HG03103 (cell line): ENCODE results near the gene COL28A1.
"Not testable (repeated sequence)": the region's sequence is repeated elsewhere in the genome, so short reads cannot be mapped to it uniquely, and the experiment has no call there.

Source experiments
- ATAC-seq: cut with Tn5 transposase; IDR thresholded peaks from one replicate; pipeline ENCODE4 v1.9.1; 2021; ENCODE audit warnings: low read depth; ENCODE audit not compliant: unreplicated experiment

COL28A1 gene

GRCh38 chr7:7424151-7424873 is 111.4 kb downstream of the COL28A1 start:
- peak; percentile 93 for ATAC-seq

DNA sequence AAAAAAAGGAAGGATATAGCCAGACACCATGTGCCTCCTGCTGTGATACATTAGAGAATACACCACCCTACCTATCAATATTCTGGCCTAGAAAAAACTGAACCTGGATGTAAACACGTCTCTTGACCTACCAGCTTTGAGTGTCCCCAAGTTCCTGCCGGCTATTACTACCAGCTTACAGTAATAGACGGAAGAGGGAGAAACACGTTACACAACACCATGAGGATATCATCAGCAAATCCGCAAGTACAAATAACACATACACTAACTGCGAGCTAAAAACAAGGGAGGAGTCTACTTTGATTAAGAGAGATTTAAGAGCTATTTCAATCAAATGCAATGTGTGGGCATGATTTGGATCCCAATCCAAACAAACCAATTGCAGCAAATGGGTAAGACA is 113.0 kb downstream of the COL28A1 start:
- no peak for ATAC-seq

- no peak for ATAC-seq
Measured at GRCh38 chr7:7421826-7422225, 113.8 kb downstream of the COL28A1 start.

GRCh38 chr7:7418997-7419396 is 116.7 kb downstream of the COL28A1 start:
- ATAC-seq, result no peak

DNA sequence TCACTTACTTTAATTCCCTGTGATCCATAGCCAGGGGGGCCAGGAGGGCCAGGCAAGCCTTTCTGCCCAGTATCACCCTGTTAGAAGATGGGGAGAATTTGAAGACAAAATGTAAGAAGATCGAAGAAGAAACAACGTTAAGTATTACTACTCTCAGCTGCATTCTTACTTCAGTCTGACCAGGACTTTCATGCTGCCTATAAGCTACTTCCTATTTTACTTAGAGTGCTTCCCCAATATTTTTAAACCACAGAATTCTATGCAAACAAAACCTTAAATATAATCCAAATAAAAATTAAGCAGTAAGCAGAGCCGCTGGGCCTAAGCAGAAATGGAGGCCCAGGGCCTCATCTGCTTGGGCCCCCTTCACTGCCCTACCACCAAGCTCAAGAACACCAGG is 117.8 kb downstream of the COL28A1 start:
- ATAC-seq, result no peak

DNA sequence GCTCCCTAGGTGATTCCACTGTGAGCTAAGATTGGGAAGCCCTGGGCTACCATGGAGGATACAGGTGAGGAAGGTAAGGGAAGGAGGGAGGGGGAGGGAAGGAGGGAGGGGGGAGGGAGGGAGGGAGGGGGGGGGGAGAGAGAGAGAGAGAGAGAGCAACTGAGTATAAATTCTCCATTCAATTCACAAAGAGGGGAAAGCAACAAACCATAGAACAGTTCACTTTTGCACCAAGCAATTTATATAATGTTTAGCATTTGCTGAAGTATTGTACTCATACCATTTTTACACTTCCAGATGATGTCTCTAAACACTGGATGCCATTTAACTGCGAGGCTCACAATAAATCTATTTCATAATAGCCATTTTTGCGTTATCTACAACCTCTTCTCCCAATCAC is 118.3 kb downstream of the COL28A1 start:
- ATAC-seq, result no peak

GRCh38 chr7:7416031-7416858 is 119.4 kb downstream of the COL28A1 start:
- ATAC-seq, result no peak

GRCh38 chr7:7414791-7415603 is 120.7 kb downstream of the COL28A1 start:
- ATAC-seq, result no peak

DNA sequence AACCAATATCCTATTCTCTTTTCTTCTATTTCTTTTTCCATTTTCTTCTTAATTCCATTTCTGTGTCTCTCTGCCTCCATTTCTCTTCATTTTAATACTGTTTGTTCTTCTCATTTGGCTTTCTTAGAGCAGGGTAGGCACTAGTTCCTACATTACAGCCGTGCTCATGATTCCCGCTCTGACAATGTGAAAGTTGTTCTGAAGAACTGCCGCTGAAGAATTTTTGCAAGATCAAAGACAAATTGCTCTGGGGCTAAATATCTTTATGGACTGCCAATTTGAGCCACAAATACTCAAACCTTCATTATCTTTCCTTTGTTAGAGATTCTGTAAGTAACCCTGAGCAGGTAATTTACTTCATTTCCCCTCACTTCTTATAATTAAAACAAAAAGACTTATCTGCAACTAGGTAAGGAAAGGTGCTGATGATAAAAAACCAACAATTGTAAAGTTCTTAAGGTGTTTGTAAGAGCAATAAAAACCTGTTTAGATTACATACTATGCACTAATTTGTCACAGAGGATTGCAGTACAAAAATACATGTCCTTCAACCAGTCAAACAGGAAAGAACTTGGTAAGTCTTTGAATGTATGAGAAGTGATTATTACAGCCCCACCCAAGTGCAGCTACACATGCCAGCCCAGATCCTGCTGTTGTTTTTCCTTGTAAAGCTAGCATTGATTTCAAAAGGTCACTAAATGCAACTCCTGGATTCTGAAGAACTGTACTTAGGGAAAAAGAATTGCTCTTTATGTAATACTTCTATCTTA is 127.5 kb downstream of the COL28A1 start:
- ATAC-seq, result no peak

DNA sequence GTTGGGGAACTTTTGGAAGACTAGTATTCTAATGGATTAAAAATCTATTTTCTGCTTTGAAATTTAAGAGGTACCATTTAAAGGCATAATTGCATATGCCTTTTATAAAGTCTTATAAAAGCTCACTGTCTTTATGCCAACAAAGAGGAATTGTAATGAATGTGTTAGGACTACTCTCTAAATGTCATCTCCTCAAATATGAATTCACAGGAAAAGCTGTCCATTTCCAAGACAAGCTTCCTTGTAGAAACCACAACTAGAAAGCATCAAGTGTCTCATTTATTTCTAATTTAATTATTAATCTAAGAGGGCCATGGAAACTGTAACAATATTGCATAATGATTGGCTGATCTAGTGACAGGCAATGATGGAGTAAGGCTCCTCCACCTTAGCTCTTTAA is 130.2 kb downstream of the COL28A1 start:
- no peak for ATAC-seq

- no peak for ATAC-seq
Measured at GRCh38 chr7:7399707-7400106, 136.0 kb downstream of the COL28A1 start.

DNA sequence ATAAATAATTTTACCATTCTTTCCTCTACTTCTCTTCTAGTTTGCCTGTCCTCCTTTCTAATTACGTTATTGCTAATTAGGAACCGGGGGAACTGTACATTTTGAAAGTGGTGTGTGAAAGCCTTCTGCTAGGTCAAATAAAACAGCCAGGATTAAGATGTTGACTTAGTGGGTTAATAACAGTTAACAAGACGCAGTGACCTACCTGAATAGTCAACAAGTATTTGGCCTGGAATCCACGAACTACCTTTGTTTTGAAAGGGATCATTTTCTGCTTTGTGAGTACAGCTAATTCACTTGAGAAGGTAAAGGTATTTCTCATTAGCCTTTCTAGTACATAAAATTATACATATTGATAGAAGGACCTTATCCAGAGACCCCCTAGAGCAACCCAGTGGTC is 139.9 kb downstream of the COL28A1 start:
- no peak for ATAC-seq

DNA sequence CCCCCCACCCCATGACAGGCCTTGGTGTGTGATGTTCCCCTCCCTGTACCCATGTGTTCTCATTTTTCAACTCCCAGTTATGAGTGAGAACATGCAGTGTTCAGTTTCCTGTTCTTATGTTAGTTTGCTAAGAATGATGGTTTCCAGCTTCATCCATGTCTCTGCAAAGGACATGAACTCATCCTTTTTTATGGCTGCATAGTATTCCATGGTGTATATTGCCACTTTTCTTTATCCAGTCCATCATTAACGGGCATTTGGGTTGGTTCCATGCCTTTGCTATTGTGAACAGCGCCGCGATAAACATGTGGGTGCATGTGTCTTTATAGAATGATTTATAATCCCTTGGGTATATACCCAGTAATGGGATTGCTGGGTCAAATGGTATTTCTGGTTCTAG is 147.5 kb downstream of the COL28A1 start:
- not testable (repeated sequence) for ATAC-seq

DNA sequence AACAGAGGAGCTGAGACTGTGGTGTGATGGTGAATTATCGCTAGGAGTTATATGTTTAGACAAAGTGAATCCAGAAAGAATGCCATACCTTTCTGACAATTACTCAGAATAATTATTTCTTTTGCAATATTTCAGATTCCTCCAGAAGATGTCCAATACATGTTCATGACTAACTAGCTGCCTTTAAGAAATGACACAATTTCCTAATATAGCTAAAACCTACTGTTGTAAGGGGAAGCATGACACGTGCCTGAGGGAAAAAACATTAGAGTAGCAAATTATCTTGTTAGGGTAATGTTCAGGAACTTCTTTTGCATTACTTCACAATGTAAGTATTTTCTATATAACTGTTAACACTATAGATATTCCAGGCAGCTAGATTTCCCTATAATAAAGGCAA is 150.3 kb downstream of the COL28A1 start:
- no peak for ATAC-seq

DNA sequence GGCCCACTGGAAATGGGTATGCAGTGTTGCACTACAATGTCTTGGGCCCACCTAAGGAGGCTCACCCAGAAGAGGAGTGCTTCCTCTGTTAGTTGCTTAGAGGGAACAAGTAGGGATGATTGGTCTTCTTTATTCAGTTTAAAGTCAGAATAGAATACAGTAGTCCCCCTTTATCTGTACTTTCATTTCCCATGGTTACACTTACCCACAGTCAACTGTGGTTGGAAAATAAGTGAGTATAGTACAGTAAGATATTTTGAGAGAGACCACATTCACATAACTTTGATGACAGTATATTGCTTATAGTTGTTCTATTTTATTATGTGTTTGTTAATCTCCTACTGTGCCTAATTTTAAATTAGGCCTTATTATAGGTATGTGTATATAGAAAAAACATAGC is 151.4 kb downstream of the COL28A1 start:
- no peak for ATAC-seq

- ATAC-seq, result no peak
Measured at GRCh38 chr7:7375538-7375937, 160.1 kb downstream of the COL28A1 start.

GRCh38 chr7:7370076-7370475 is 165.6 kb downstream of the COL28A1 start:
- ATAC-seq, result no peak

DNA sequence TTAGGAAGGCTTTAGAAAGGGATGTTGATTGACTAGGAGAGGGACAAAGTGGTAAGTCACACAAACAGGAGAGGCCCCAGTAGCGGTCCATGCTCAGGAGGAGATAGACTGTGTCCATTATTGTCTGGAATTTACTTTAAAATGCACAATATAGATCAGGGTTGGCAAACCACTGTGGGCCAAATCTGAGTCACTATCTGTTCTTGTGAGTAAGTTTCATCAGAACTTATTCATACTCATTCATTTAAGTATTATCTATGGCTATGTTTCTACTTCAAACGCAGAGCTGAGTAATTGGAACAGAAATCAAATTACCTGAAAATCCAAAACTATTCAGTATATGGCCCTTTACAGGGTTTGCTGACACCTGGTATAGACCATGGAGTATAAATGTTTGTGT is 166.5 kb downstream of the COL28A1 start:
- no peak for ATAC-seq

- ATAC-seq, result no peak
Measured at GRCh38 chr7:7354674-7355073, 181.0 kb downstream of the COL28A1 start.

DNA sequence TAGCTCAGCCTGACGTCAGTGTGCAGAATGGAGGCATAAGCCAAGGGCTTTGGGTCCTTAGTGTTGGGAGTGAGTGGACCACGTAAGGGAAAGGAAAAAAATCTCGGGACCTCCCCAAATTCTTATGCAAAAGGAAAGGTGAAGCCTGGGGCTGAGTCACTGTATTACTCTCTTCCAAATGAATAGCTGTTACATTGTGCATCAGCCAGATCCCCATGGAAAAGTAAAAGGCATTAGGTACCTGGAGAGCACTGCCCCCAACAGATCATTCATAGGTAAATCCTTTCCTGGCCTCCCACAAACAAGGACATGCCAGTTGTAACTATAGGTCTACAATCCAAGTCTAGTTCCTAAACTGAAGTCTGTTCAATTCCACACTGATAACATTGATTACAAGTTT is 182.8 kb downstream of the COL28A1 start:
- no peak for ATAC-seq
